Gastrocnemius medialis (tissue), 4 donors: ENCODE measurements around the gene NTM. TPM values are rescaled to one million over a fixed set of nuclear protein-coding genes. Genes with fewer than 3 reads are reported as not detected.

Source experiments
- ATAC-seq, 2 donors: fragments of 150-250 bp; one replicate each; pipeline ENCODE4 v1.9.1; 2016
- DNase-seq, 2 donors: peaks; one replicate each; pipeline ENCODE4 v3.0.0-alpha.2; 2019
- H3K27ac ChIP-seq, 4 donors: fragments of 200-600 bp; sonication (generic); 1 replicate in 1 of 4; 2 replicates in 3 of 4; pipeline ENCODE4 v1.5.1; 2016 to 2018; ENCODE audit warnings: mild to moderate bottlenecking in 2 of 4, moderate library complexity in 1 of 4
- H3K27me3 ChIP-seq, 3 donors: fragments of 200-600 bp; sonication (generic) in 2 of 3; 1 replicate in 1 of 3; 2 replicates in 2 of 3; pipeline versions ENCODE4 v1.5.1 to v1.6.0; 2016 to 2019; ENCODE audit warnings: mild to moderate bottlenecking in 1 of 3, moderate library complexity in 1 of 3
- H3K36me3 ChIP-seq, 2 donors: fragments of 200-600 bp; sonication (generic) in 1 of 2; one replicate each; pipeline ENCODE4 v1.5.1; 2017 to 2018
- H3K4me1 ChIP-seq, 2 donors: fragments of 200-600 bp; sonication (generic) in 1 of 2; one replicate each; pipeline ENCODE4 v1.5.1; 2016 to 2017; ENCODE audit warnings: mild to moderate bottlenecking in 2 of 2
- H3K4me3 ChIP-seq, 4 donors: fragments of 200-600 bp; sonication (generic) in 3 of 4; 1 replicate in 1 of 4; 2 replicates in 3 of 4; pipeline ENCODE4 v1.5.1; 2016 to 2019; ENCODE audit warnings: mild to moderate bottlenecking in 2 of 4
- H3K9me3 ChIP-seq, 3 donors: fragments of 200-600 bp; sonication (generic) in 2 of 3; 1 replicate in 1 of 3; 2 replicates in 2 of 3; pipeline ENCODE4 v1.5.1; 2016 to 2019
- POLR2A ChIP-seq, 2 donors: fragments of 450-650 bp; IDR thresholded peaks; one replicate each; pipeline ENCODE4 v1.6.1; 2017; ENCODE audit warnings: antibody characterized with exemption in 2 of 2, mild to moderate bottlenecking in 2 of 2, moderate library complexity in 2 of 2
- in situ Hi-C, 4 donors: fragments of 200-750 bp; cut with MboI; loops; one replicate each; pipeline versions ENCODE4 v1.15.0 to v1.8.0; 2017; ENCODE audit warnings: low sequenced_read_pairs in 4 of 4
- intact Hi-C: fragments of 100-400 bp; cut with DNase I; formaldehyde crosslinking; loops from one replicate; pipeline ENCODE4 v1.15.1; 2023; ENCODE audit warnings: low total_unique reads
- total RNA-seq, 4 donors: library from RNA; depleted of rRNA; stranded (reverse); fragments of >200 nt; gene quantifications; one replicate each; pipeline versions ENCODE4 v1.1.0 to v1.2.3, GENCODE V29; 2016
- TF ChIP-seq, protein P1 (sequence below), 5 experiments: fragments of 450-650 bp in 3 of 5; fragments of 200-600 bp in 2 of 5; sonication (generic) in 2 of 5; IDR thresholded peaks in 4 of 5; conservative IDR thresholded peaks in 1 of 5; 1 replicate in 4 of 5; 2 replicates in 1 of 5; pipeline ENCODE4 v1.5.1; 2016 to 2019; ENCODE audit warnings: antibody characterized with exemption in 5 of 5, mild to moderate bottlenecking in 3 of 5, moderate library complexity in 3 of 5

Gene NTM
- total RNA-seq, 4 donors from 2014 or later: 0.69 TPM; not detected in 3

DNA sequence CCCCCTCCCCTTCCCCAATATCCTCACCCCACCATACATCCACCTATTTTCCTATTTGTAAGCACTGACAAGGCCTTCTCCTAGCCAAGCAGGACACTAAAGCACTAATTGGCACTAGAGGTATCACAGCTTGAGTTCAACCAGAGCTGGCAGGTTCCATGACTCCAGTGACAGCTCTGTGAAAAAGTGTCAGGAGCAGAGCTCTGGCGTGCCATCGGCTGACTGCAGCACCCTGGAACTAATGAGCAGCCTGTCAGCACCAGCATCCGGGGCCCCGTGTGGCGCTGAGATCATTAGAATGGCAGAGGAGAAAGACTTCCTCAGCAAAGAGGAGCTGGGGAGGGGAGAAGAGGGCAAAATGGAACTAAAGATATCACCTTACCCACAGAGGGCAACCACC lies 847.4 kb downstream of the NTM start:
- in situ Hi-C loops: no loop called here
- Histone ChIP-seq H3K4me1 (no peaks in the 10 kb centered on the region), H3K36me3 (no peaks in the 10 kb centered on the region), H3K27me3 (no peaks in the 10 kb centered on the region), H3K9me3 (no peaks in the 10 kb centered on the region), H3K27ac (no peak overlapping the region), H3K4me3 (no peak overlapping the region)
- intact Hi-C loops: no loop called here
- DNase-seq: no peak
- ATAC-seq: no peak
- TF ChIP-seq, protein P1, sequence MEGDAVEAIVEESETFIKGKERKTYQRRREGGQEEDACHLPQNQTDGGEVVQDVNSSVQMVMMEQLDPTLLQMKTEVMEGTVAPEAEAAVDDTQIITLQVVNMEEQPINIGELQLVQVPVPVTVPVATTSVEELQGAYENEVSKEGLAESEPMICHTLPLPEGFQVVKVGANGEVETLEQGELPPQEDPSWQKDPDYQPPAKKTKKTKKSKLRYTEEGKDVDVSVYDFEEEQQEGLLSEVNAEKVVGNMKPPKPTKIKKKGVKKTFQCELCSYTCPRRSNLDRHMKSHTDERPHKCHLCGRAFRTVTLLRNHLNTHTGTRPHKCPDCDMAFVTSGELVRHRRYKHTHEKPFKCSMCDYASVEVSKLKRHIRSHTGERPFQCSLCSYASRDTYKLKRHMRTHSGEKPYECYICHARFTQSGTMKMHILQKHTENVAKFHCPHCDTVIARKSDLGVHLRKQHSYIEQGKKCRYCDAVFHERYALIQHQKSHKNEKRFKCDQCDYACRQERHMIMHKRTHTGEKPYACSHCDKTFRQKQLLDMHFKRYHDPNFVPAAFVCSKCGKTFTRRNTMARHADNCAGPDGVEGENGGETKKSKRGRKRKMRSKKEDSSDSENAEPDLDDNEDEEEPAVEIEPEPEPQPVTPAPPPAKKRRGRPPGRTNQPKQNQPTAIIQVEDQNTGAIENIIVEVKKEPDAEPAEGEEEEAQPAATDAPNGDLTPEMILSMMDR (IDR thresholded peaks at IDR 0.05 in 4 of 5, conservative IDR thresholded peaks at IDR 0.05 in 1 of 5): no peak
- no peak for TF ChIP-seq POLR2A (IDR thresholded peaks at IDR 0.05)

DNA sequence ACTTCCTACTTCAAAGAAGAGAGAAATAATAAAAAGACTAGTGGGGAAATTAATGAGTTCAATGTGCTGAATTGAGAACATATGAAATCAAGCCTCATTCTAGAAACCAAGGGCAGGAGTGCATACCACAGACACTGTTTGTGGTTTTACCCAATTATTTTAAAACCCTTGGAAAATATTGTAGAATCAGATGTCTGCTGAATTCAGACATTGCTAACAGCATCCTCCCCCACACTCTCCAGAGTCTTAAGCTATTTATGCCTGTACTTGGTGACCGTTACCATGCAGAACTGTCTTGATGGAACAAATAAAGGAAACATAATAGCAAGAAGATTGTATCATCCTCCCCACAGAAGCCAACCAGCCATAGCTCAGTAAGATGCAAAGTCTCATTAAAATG lies 850.1 kb downstream of the NTM start:
- TF ChIP-seq, protein P1 (IDR thresholded peaks at IDR 0.05 in 4 of 5, conservative IDR thresholded peaks at IDR 0.05 in 1 of 5): no peak
- no peak for TF ChIP-seq POLR2A (IDR thresholded peaks at IDR 0.05)
- Histone ChIP-seq H3K9me3 (no peaks in the 10 kb centered on the region), H3K4me3 (no peak overlapping the region), H3K36me3 (no peaks in the 10 kb centered on the region), H3K27ac (no peak overlapping the region), H3K4me1 (no peaks in the 10 kb centered on the region), H3K27me3 (no peaks in the 10 kb centered on the region)
- intact Hi-C loops: no loop called here
- ATAC-seq (no peak), DNase-seq (no peak)
- in situ Hi-C loops: no loop called here

DNA sequence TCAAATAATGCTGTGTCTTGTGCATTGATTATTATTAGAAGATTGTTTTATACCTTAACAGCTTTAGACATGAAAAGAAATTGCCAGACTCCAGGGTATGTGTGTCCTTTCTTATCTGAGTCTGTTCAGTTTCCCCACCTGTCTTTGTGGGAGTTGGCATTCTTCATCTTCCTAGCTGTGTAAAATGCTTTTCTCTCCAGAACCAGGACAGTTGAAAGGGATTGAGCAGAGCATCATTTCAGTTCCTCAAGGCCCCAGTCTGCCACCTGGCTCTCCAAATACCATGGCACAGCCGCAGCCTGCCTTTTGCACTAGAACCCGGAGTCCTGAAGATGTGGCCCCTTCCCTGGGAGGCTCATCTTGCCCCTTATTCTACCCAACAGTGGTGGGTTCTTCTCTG lies 851.9 kb downstream of the NTM start:
- in situ Hi-C loops (no loop called here), intact Hi-C loops (no loop called here)
- DNase-seq (no peak), ATAC-seq (no peak)
- Histone ChIP-seq H3K36me3 (no peaks in the 10 kb centered on the region), H3K27ac (no peak overlapping the region), H3K4me1 (no peaks in the 10 kb centered on the region), H3K4me3 (no peak overlapping the region), H3K27me3 (no peaks in the 10 kb centered on the region), H3K9me3 (no peaks in the 10 kb centered on the region)
- TF ChIP-seq, protein P1 (IDR thresholded peaks at IDR 0.05 in 4 of 5, conservative IDR thresholded peaks at IDR 0.05 in 1 of 5): no peak
- TF ChIP-seq POLR2A (IDR thresholded peaks at IDR 0.05): no peak

- in situ Hi-C loops: no loop called here
- intact Hi-C loops: no loop called here
- Histone ChIP-seq H3K9me3 (no peaks in the 10 kb centered on the region), H3K27ac (no peak overlapping the region), H3K36me3 (no peaks in the 10 kb centered on the region), H3K4me1 (no peaks in the 10 kb centered on the region), H3K27me3 (no peaks in the 10 kb centered on the region), H3K4me3 (no peak overlapping the region)
- no peak for ATAC-seq
- no peak for DNase-seq
- TF ChIP-seq, protein P1 (IDR thresholded peaks at IDR 0.05 in 4 of 5, conservative IDR thresholded peaks at IDR 0.05 in 1 of 5): no peak
- no peak for TF ChIP-seq POLR2A (IDR thresholded peaks at IDR 0.05)
Observed at GRCh38 chr11:132226522-132226921, 856.1 kb downstream of the NTM start.

- ATAC-seq (no peak), DNase-seq (no peak)
- intact Hi-C loops: no loop called here
- no peaks in the 10 kb centered on the region for H3K36me3 ChIP-seq
- TF ChIP-seq POLR2A (IDR thresholded peaks at IDR 0.05): no peak
- TF ChIP-seq, protein P1 (IDR thresholded peaks at IDR 0.05 in 4 of 5, conservative IDR thresholded peaks at IDR 0.05 in 1 of 5): no peak
- no peak overlapping the region for H3K27ac ChIP-seq
- in situ Hi-C loops: no loop called here
- H3K4me3 ChIP-seq: no peak overlapping the region
- no peaks in the 10 kb centered on the region for H3K9me3 ChIP-seq
- H3K4me1 ChIP-seq: no peaks in the 10 kb centered on the region
- H3K27me3 ChIP-seq: no peaks in the 10 kb centered on the region
Observed at GRCh38 chr11:132228746-132229325, 858.4 kb downstream of the NTM start.
